Epithelial cell of proximal tubule (primary cell): ENCODE results near the gene PHF20. TPM values are rescaled to one million over a fixed set of nuclear protein-coding genes. Genes with fewer than 3 reads are reported as not detected.
"Not testable (repeated sequence)": the region's sequence is repeated elsewhere in the genome, so short reads cannot be mapped to it uniquely, and the experiment has no call there.

ENCODE experiments used
- DNase-seq: peaks from one replicate; pipeline ENCODE4 v3.0.0-alpha.2; 2011; ENCODE audit warnings: low read depth
- H3K4me3 ChIP-seq: 2 replicates; pipeline ENCODE4 v1.5.1; 2011; ENCODE audit warnings: low read depth, mild to moderate bottlenecking, low read length
- CTCF ChIP-seq: conservative IDR thresholded peaks from 2 replicates; pipeline ENCODE4 v1.5.1; 2012; ENCODE audit warnings: low read depth, mild to moderate bottlenecking, low read length
- total RNA-seq: library from RNA; depleted of rRNA; stranded (reverse); fragments of >200 nt; gene quantifications from 2 replicates; pipeline ENCODE4 v1.2.3, GENCODE V29; 2015

PHF20 gene
- total RNA-seq, 1 donor from 2014 or later: 19.0 TPM

GRCh38 chr20:35870541-35871258 lies 98.9 kb downstream of the PHF20 start:
- no peak for DNase-seq
- no peak overlapping the region for H3K4me3 ChIP-seq
- no peak for TF ChIP-seq CTCF

- TF ChIP-seq CTCF: no peak
- H3K4me3 ChIP-seq: no peak overlapping the region
- DNase-seq: no peak
Observed at GRCh38 chr20:35871259-35871771, 99.5 kb downstream of the PHF20 start.

- H3K4me3 ChIP-seq: no peak overlapping the region
- DNase-seq: no peak
- no peak for TF ChIP-seq CTCF
Observed at GRCh38 chr20:35876033-35876320, 104.2 kb downstream of the PHF20 start.

GRCh38 chr20:35877611-35878010 lies 105.8 kb downstream of the PHF20 start:
- H3K4me3 ChIP-seq: no peak overlapping the region
- no peak for TF ChIP-seq CTCF
- no peak for DNase-seq

GRCh38 chr20:35878113-35878625 lies 106.4 kb downstream of the PHF20 start:
- TF ChIP-seq CTCF: no peak
- DNase-seq: no peak
- no peak overlapping the region for H3K4me3 ChIP-seq

GRCh38 chr20:35881676-35882075 lies 109.9 kb downstream of the PHF20 start:
- H3K4me3 ChIP-seq: no peak overlapping the region
- TF ChIP-seq CTCF: no peak
- DNase-seq: no peak

GRCh38 chr20:35882427-35883161 lies 110.8 kb downstream of the PHF20 start:
- DNase-seq, H3K4me3 ChIP-seq: not testable (repeated sequence)
